Activated naive CD4-positive, alpha-beta T cell treated with anti-CD3 and anti-CD28 coated beads for 36 hours (primary cell): ENCODE measurements around the gene MRPS9. TPM values are rescaled to one million over a fixed set of nuclear protein-coding genes. Genes with fewer than 3 reads are reported as not detected.

ENCODE experiments used
- CTCF ChIA-PET: fragments of 350-600 bp; sonication (Branson Sonifier 250); formaldehyde crosslinking; loops from one replicate; lab custom pipeline; 2021; ENCODE audit warnings: antibody characterized with exemption; lab: Charles Lee
- DNase-seq: peaks from one replicate; pipeline ENCODE4 v3.0.0-alpha.2; 2020
- H3K27ac Mint-ChIP-seq: one replicate; pipeline ENCODE4 v1.8.0; 2021; ENCODE audit warnings: mild to moderate bottlenecking, mixed read lengths
- H3K27me3 Mint-ChIP-seq: one replicate; pipeline ENCODE4 v1.8.0; 2021; ENCODE audit warnings: low read depth, mixed read lengths
- H3K36me3 Mint-ChIP-seq: one replicate; pipeline ENCODE4 v1.8.0; 2021; ENCODE audit warnings: low read depth, mixed read lengths
- H3K4me1 Mint-ChIP-seq: one replicate; pipeline ENCODE4 v1.8.0; 2021; ENCODE audit warnings: low read depth, mixed read lengths
- H3K4me3 Mint-ChIP-seq: one replicate; pipeline ENCODE4 v1.8.0; 2021; ENCODE audit warnings: mild to moderate bottlenecking, moderate library complexity, mixed read lengths
- H3K9me3 Mint-ChIP-seq: one replicate; pipeline ENCODE4 v1.8.0; 2021; ENCODE audit warnings: mixed read lengths
- intact Hi-C: fragments of 100-400 bp; cut with micrococcal nuclease; formaldehyde crosslinking; loops from one replicate; pipeline ENCODE4 v1.15.1; 2023
- total RNA-seq, 2 experiments: library from RNA; stranded (reverse); gene quantifications; one replicate each; pipeline ENCODE4 v1.2.3, GENCODE V29; 2021

MRPS9 gene
- total RNA-seq, 2 experiments from 2014 or later, result 42.1 to 45.3 TPM

DNA sequence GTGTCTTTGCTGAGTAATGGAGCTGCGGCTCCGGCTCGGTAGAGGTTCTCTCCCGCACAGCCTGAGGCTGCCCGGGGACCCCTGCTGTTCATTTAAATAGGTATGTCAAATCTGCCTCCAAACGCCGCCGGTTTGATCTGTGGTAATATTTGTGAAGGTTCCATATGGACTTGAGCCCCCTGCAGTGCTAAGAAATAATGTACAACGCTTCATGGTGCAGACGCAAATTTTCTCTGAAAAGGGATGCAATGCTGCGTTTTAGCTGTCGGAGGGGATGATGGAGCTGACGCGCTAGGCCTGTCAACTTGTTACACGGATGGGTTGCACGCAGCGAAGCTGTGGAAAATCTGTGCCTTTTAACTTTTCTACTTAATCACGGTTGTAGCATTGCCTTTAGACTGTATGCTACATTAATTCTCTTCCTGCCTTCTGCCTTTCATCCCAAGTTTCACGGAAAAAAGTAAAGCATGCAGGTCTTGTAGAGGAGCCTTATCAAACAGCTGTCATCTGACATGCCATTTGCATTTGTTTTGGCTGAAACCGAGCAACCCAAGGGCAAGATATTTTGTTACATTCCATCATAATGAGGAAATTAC lies 43.2 kb downstream of the MRPS9 start:
- CTCF ChIA-PET, result no interaction called here
- intact Hi-C loops, result no loop called here
- Mint-ChIP-seq H3K27ac (no peak overlapping the region), H3K4me1 (peaks cover 4% of the 10 kb centered on the region), H3K36me3 (peaks cover 14% of the 10 kb centered on the region), H3K27me3 (no peaks in the 10 kb centered on the region), H3K4me3 (no peak overlapping the region), H3K9me3 (no peaks in the 10 kb centered on the region)
- no peak for DNase-seq

DNA sequence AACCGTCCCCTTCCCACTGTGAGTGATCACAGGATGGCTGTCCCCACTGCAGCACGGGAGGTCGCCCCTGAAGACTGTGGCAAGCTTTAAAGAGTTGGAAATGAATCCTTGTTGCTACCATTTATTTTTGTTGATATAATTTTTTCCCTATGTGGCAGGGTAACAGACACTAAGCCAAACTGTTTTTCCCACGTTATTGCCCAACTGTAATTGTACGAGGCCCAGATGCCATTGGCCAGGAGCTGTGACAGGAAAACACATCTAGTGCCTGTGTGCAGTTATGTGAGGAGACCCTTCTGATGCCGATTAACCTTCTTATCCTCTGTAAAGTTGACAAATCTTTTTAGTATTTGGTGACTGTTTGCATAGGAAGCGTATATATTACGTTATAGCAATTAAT lies 44.2 kb downstream of the MRPS9 start:
- no peaks in the 10 kb centered on the region for H3K9me3 Mint-ChIP-seq
- H3K4me1 Mint-ChIP-seq, result peaks cover 6% of the 10 kb centered on the region
- no peak overlapping the region for H3K4me3 Mint-ChIP-seq
- DNase-seq, result no peak
- intact Hi-C loops, result no loop called here
- no peak overlapping the region for H3K27ac Mint-ChIP-seq
- no peaks in the 10 kb centered on the region for H3K27me3 Mint-ChIP-seq
- CTCF ChIA-PET, result no interaction called here
- H3K36me3 Mint-ChIP-seq, result peaks cover 10% of the 10 kb centered on the region

DNA sequence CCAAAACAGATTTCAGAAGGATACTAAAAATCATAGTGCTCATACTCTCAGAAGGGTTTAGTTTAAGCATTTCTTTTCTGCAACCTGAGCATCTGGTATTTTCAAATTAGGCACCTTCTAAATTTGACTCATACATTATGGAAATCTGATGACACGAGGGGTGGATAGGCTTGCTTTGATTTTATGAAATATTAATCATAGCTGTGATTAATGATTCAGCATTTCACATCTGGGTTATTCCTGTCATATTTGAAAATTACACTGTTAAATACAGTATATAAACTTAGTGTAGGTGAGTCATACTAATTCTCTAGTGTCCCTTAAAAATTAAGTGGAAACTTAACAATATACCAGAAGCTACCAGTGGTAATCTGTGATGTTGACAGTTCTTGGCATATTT lies 47.7 kb downstream of the MRPS9 start:
- Mint-ChIP-seq H3K27me3 (no peaks in the 10 kb centered on the region), H3K4me1 (peaks cover 6% of the 10 kb centered on the region), H3K27ac (no peak overlapping the region), H3K36me3 (peaks cover 4% of the 10 kb centered on the region), H3K9me3 (no peaks in the 10 kb centered on the region), H3K4me3 (no peak overlapping the region)
- intact Hi-C loops, result no loop called here
- CTCF ChIA-PET, result no interaction called here
- DNase-seq, result no peak

DNA sequence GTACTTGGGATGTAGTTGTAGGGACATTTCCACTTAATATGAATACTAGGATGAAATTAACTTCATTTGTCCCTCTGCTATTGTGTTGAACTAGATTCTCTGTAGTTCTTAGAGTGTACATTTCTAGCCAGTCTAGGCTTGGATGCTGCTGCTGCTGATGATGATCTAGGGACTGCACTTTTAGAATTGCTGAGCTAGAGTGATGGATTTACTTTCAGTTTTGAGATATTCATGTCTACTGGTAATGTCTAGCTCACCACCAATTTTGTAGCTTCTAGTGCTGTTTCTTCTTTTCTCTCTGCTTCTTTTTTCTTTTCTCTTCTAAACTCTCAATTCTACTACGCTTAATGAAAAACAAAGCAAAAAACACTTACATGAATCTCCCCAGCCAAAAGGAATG lies 49.4 kb downstream of the MRPS9 start:
- H3K36me3 Mint-ChIP-seq, result peaks cover 1% of the 10 kb centered on the region
- intact Hi-C loops, result no loop called here
- CTCF ChIA-PET, result interaction anchor here (0.6 kb wide), 1 partner anchor 54 kb away, joined by 4 read pairs; no protein-coding TSS in a partner anchor
- H3K27me3 Mint-ChIP-seq, result no peaks in the 10 kb centered on the region
- DNase-seq, result no peak
- no peak overlapping the region for H3K27ac Mint-ChIP-seq
- H3K4me3 Mint-ChIP-seq, result no peak overlapping the region
- peaks cover 6% of the 10 kb centered on the region for H3K4me1 Mint-ChIP-seq
- no peaks in the 10 kb centered on the region for H3K9me3 Mint-ChIP-seq

DNA sequence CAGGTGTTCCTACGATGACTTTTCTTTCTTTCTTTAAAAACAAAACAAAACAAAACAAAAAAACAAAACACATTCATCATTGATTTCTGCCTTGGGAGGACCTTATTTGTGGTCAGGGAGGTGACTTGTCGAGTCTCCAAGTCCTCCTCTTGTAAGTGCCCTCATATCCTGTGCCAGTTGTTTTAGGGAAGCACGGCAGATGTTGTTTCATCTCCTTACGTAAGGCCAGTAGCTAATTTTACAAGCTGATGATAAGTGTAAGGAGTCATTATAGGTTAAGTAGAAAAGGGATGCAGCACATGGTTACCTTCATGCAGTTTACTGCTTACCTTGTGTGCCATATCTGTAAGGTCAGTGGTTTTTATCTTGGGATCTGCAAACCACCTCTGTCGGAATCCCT lies 52.2 kb downstream of the MRPS9 start:
- Mint-ChIP-seq H3K27ac (no peak overlapping the region), H3K27me3 (no peaks in the 10 kb centered on the region), H3K9me3 (no peaks in the 10 kb centered on the region), H3K36me3 (peaks cover 2% of the 10 kb centered on the region), H3K4me3 (no peak overlapping the region), H3K4me1 (peaks cover 6% of the 10 kb centered on the region)
- CTCF ChIA-PET, result no interaction called here
- intact Hi-C loops, result no loop called here
- DNase-seq, result no peak

DNA sequence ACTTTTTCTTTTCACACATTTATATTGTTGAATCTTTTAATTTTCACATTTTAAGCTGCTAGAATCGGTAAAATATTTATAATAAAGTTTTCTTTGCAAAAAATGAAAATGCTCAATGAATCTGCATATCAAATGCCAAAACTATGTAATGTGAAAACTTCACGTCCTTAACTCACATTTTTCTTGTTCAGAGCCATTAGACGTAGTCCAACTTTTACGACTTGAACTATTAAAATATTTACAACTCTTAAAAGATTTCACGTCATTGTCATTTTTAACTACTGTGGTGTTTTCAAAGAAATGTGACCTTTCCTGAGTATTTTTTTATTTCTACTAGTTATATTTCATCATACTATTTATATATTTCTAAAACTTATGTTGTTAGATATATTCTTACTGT lies 54.9 kb downstream of the MRPS9 start:
- Mint-ChIP-seq H3K4me3 (no peak overlapping the region), H3K4me1 (no peaks in the 10 kb centered on the region), H3K36me3 (peaks cover 12% of the 10 kb centered on the region), H3K27me3 (no peaks in the 10 kb centered on the region), H3K9me3 (no peaks in the 10 kb centered on the region), H3K27ac (no peak overlapping the region)
- CTCF ChIA-PET, result interaction anchor here (0.5 to 0.6 kb wide), 2 partner anchors 22 to 1673 kb away, joined by 3 to 5 read pairs; no protein-coding TSS in a partner anchor
- intact Hi-C loops, result no loop called here
- DNase-seq, result no peak

DNA sequence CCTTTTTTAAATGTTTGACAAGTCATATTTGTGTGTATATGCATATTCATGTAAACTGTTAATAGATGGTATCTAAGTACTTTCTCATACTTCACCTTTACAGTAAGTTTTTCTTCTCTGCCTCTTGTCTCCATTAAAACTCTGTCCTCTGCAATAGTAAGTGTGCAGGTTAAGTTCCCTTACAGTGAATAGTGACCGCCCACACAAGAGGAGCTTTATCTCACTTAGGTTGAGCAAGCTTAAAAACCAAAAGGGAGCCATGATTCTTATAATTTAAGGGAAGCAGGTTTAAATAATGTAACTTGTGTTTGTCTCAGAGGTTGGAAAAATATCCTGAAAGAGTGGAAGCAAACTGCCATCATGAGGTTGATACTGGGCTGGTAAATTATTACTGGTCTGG lies 61.3 kb downstream of the MRPS9 start:
- no peaks in the 10 kb centered on the region for H3K9me3 Mint-ChIP-seq
- DNase-seq, result no peak
- H3K27me3 Mint-ChIP-seq, result no peaks in the 10 kb centered on the region
- intact Hi-C loops, result no loop called here
- H3K4me1 Mint-ChIP-seq, result no peaks in the 10 kb centered on the region
- H3K36me3 Mint-ChIP-seq, result peaks cover 24% of the 10 kb centered on the region
- CTCF ChIA-PET, result interaction anchor here (1.5 kb wide), 1 partner anchor 15 kb away, joined by 8 read pairs; no protein-coding TSS in a partner anchor
- no peak overlapping the region for H3K27ac Mint-ChIP-seq
- no peak overlapping the region for H3K4me3 Mint-ChIP-seq

DNA sequence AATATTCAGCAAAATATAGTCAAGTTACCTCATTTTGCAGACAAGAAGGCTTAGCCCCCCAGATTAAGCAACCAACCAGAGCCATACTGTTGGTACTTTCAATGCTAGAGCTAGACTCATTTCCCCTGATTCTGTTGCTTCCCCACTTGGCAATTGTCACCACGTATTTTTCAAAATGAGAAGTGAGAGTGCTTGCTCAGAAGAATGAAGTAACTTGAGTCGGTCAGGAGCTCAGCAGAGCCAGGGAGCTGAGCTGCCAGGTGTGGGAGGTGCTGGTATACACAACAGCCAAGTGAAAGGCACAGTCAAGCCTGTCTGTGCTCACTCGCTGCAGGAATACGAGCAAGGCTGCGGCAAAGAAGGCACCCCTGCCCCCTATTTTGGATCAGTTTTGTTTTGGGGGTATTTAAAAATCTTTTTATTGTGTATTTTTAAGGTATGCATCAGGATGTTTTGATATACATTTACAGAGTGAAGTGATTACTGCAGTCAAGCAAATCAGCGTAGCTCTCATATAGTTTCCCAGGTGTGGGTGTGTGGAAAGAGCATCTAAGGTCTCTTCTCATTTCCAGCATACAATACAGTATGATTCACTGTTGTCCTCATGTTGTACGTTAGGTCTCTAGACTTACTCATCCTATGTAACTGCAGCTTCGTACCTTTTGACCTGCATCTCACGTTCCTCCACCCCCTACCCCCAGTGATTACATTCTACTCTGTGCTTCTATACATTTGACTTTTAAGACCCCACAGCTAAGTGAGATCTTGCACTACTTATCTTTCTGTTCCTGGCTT lies 62.4 kb downstream of the MRPS9 start:
- no peaks in the 10 kb centered on the region for H3K9me3 Mint-ChIP-seq
- CTCF ChIA-PET, result interaction anchor here (1.2 to 1.5 kb wide), 2 partner anchors 14 to 16 kb away, joined by 3 to 8 read pairs; no protein-coding TSS in a partner anchor
- peaks cover 24% of the 10 kb centered on the region for H3K36me3 Mint-ChIP-seq
- H3K4me1 Mint-ChIP-seq, result no peaks in the 10 kb centered on the region
- H3K27ac Mint-ChIP-seq, result no peak overlapping the region
- intact Hi-C loops, result no loop called here
- no peak for DNase-seq
- no peak overlapping the region for H3K4me3 Mint-ChIP-seq
- H3K27me3 Mint-ChIP-seq, result no peaks in the 10 kb centered on the region

DNA sequence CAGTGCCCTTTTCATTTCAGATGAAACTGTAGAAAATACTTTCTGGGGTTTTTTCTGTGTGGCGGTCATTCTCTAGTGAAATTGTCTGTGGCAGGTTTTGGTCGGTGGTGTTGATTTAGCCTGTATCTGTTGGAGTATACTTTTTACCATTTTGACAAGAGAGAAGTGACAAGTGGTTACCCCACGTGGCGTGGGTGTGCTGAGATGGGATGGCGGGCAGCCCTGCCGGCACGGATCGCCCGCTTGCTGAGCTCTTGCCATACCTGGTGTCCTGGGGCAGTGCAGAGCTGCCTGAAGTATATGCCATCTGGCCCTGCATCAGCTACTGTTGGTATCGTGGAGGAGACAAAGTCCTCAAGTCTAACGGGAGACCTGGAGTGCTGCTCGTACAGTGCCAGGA lies 64.1 kb downstream of the MRPS9 start:
- no peaks in the 10 kb centered on the region for H3K4me1 Mint-ChIP-seq
- CTCF ChIA-PET, result no interaction called here

DNA sequence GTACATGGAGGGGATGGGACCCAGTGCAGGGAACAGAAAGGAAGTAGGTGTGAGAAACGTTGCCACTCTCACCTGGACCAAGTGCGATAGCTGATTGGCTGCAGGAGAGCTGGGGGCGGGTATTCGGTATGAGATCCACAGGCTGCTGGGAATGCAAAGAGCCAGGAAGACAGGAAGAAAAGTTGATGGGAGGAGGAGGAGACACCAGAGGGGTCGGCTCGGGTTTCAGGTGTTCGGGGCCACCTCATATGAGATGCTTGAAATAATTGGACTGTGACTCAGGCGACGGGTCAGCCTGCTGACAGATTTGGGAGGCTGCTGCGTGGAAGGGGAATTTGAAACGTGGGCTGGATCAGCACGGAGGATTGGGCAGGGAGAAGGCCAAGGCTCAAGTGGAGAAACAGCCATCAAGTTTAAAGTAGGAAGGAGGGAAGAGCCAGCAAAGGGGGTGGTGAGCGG lies 65.1 kb downstream of the MRPS9 start:
- Mint-ChIP-seq H3K27ac (peak overlapping the region; percentile 20), H3K4me3 (no peak overlapping the region), H3K27me3 (no peaks in the 10 kb centered on the region), H3K4me1 (no peaks in the 10 kb centered on the region), H3K36me3 (peaks cover 13% of the 10 kb centered on the region), H3K9me3 (no peaks in the 10 kb centered on the region)
- DNase-seq, result no peak
- intact Hi-C loops, result no loop called here
- CTCF ChIA-PET, result interaction anchor here (0.6 to 2.2 kb wide), 3 partner anchors 12 to 135 kb away, joined by 3 to 8 read pairs (median 7); no protein-coding TSS in a partner anchor

More for the DNA sequence above, 64.1 kb downstream of the MRPS9 start:
- Mint-ChIP-seq H3K36me3 (peaks cover 19% of the 10 kb centered on the region), H3K27ac (no peak overlapping the region), H3K27me3 (no peaks in the 10 kb centered on the region), H3K4me3 (no peak overlapping the region), H3K9me3 (no peaks in the 10 kb centered on the region)
- intact Hi-C loops, result no loop called here
- no peak for DNase-seq

DNA sequence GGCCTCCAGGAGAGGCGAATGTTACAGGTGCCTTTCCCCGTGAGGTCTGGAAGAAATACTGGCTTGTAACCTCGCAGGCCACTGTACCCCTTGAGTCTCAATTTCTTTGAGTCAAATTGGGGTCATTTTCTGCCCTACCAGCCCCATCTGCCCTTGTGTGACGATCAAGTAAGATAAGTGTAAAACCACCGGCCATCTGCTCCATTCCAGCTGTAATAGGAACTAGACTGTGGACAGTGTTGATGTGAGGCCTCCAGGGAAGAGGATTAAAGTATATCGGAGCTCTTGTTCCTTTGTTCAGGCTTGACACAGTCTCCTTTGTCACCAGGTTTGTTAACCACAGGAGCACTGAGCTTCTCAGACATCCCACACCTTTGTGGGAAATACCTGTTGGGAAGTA lies 65.6 kb downstream of the MRPS9 start:
- CTCF ChIA-PET, result interaction anchor here (1.5 to 2.2 kb wide), 2 partner anchors 11 to 135 kb away, joined by 3 to 8 read pairs; no protein-coding TSS in a partner anchor
- intact Hi-C loops, result no loop called here

DNA sequence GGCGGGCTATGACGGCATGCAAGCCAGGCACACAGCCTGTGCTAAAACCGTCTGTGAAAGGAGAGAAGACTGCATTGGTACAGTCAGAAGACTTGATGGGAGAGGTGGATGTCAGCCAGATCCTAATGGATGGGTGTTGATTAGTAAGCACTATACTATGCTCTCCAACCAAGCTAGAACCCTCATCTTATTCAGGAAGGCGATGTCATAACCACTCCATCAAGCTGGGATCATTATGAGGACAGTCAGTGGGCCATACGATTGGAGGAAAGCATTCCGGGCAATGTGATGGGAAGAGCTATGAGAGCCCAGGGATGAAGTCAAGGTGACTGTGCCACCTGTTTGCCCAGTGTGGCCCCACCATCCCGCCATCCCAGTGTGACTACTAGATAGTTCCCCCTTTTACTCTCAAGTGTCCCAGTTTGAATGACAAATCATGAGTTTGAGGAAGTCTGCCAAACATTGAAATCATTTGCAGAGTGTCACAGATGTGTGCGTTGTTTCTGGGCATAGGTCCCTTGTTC lies 66.4 kb downstream of the MRPS9 start:
- CTCF ChIA-PET, result interaction anchor here (1.5 to 2.2 kb wide), 2 partner anchors 10 to 134 kb away, joined by 3 to 8 read pairs; no protein-coding TSS in a partner anchor
- Mint-ChIP-seq H3K27ac (no peak overlapping the region), H3K36me3 (peaks cover 11% of the 10 kb centered on the region), H3K4me3 (no peak overlapping the region), H3K9me3 (no peaks in the 10 kb centered on the region), H3K27me3 (no peaks in the 10 kb centered on the region), H3K4me1 (no peaks in the 10 kb centered on the region)
- no peak for DNase-seq
- intact Hi-C loops, result no loop called here

More for the DNA sequence above, 65.6 kb downstream of the MRPS9 start:
- Mint-ChIP-seq H3K27me3 (no peaks in the 10 kb centered on the region), H3K9me3 (no peaks in the 10 kb centered on the region), H3K36me3 (peaks cover 11% of the 10 kb centered on the region), H3K27ac (no peak overlapping the region), H3K4me1 (no peaks in the 10 kb centered on the region), H3K4me3 (no peak overlapping the region)
- no peak for DNase-seq
